Vagina (tissue), 2 donors: ENCODE data around the gene CHL1. TPM values are rescaled to one million over a fixed set of nuclear protein-coding genes. Genes with fewer than 3 reads are reported as not detected.

ENCODE experiments used
- DNase-seq, 2 donors: peaks; one replicate each; pipeline ENCODE4 v3.0.0-alpha.2; 2017; ENCODE audit errors: extremely low spot score in 2 of 2
- H3K27ac ChIP-seq: fragments of 200-600 bp; sonication (generic); one replicate; pipeline ENCODE4 v1.5.1; 2019
- H3K27me3 ChIP-seq: fragments of 200-600 bp; sonication (generic); one replicate; pipeline ENCODE4 v1.5.1; 2019
- H3K36me3 ChIP-seq, 2 donors: fragments of 200-600 bp; sonication (generic); one replicate each; pipeline ENCODE4 v1.5.1; 2017 to 2019
- H3K4me1 ChIP-seq: fragments of 200-600 bp; sonication (generic); one replicate; pipeline ENCODE4 v1.5.1; 2019
- H3K4me3 ChIP-seq, 2 donors: fragments of 200-600 bp; sonication (generic); 1 replicate in 1 of 2; 2 replicates in 1 of 2; pipeline ENCODE4 v1.5.1; 2016 to 2019
- H3K9me3 ChIP-seq: fragments of 200-600 bp; sonication (generic); one replicate; pipeline ENCODE4 v1.5.1; 2019
- CTCF ChIP-seq, 3 experiments: fragments of 450-650 bp in 2 of 3; fragments of 200-600 bp in 1 of 3; sonication (generic) in 1 of 3; IDR thresholded peaks; one replicate each; pipeline ENCODE4 v1.5.1; 2017 to 2019; ENCODE audit warnings: antibody characterized with exemption in 3 of 3, mild to moderate bottlenecking in 2 of 3, moderate library complexity in 2 of 3
- POLR2A ChIP-seq, 2 donors: fragments of 450-650 bp; IDR thresholded peaks; one replicate each; pipeline ENCODE4 v1.6.1; 2017; ENCODE audit warnings: antibody characterized with exemption in 2 of 2, mild to moderate bottlenecking in 2 of 2, moderate library complexity in 2 of 2
- POLR2AphosphoS5 ChIP-seq, 2 donors: sonication (generic); formaldehyde crosslinking; IDR thresholded peaks; one replicate each; pipeline ENCODE4 v1.9.0; 2017; ENCODE audit warnings: antibody characterized with exemption in 2 of 2, mild to moderate bottlenecking in 2 of 2, low read depth in 1 of 2; ENCODE audit not compliant: insufficient read depth in 1 of 2
- intact Hi-C: fragments of 100-400 bp; cut with DNase I; formaldehyde crosslinking; loops from one replicate; pipeline ENCODE4 v1.15.1; 2023
- total RNA-seq: library from RNA; depleted of rRNA; stranded (reverse); fragments of >200 nt; gene quantifications from one replicate; pipeline ENCODE4 v1.2.3, GENCODE V29; 2016

The CHL1 gene
- total RNA-seq, 1 donor from 2014 or later, result 25.8 TPM

- Histone ChIP-seq H3K27me3 (no peaks in the 10 kb centered on the region), H3K36me3 (no peaks in the 10 kb centered on the region), H3K4me1 (no peaks in the 10 kb centered on the region), H3K27ac (no peak overlapping the region), H3K9me3 (no peaks in the 10 kb centered on the region), H3K4me3 (no peak overlapping the region)
- intact Hi-C loops, result no loop called here
- TF ChIP-seq POLR2A (IDR thresholded peaks at IDR 0.05) (no peak), CTCF (IDR thresholded peaks at IDR 0.05) (no peak), POLR2AphosphoS5 (IDR thresholded peaks at IDR 0.05; ENCODE audit: insufficient read depth in 1 of 2, low read depth in 1 of 2) (no peak)
- no peak for DNase-seq
Observed at GRCh38 chr3:242602-243355, 46.2 kb downstream of the CHL1 start.

GRCh38 chr3:243356-243725 is 46.8 kb downstream of the CHL1 start:
- Histone ChIP-seq H3K27me3 (no peaks in the 10 kb centered on the region), H3K27ac (no peak overlapping the region), H3K9me3 (no peaks in the 10 kb centered on the region), H3K36me3 (no peaks in the 10 kb centered on the region), H3K4me3 (no peak overlapping the region), H3K4me1 (peaks cover 4% of the 10 kb centered on the region)
- no peak for DNase-seq
- no peak for TF ChIP-seq POLR2A (IDR thresholded peaks at IDR 0.05)
- no peak for TF ChIP-seq POLR2AphosphoS5 (IDR thresholded peaks at IDR 0.05; ENCODE audit: insufficient read depth in 1 of 2, low read depth in 1 of 2)
- intact Hi-C loops, result no loop called here

- Histone ChIP-seq H3K36me3 (no peaks in the 10 kb centered on the region), H3K4me3 (no peak overlapping the region), H3K9me3 (no peaks in the 10 kb centered on the region), H3K27me3 (no peaks in the 10 kb centered on the region), H3K4me1 (peaks cover 11% of the 10 kb centered on the region), H3K27ac (no peak overlapping the region)
- DNase-seq, result no peak
- TF ChIP-seq POLR2A (IDR thresholded peaks at IDR 0.05) (no peak), CTCF (IDR thresholded peaks at IDR 0.05) (no peak), POLR2AphosphoS5 (IDR thresholded peaks at IDR 0.05; ENCODE audit: insufficient read depth in 1 of 2, low read depth in 1 of 2) (no peak)
- intact Hi-C loops, result no loop called here
Observed at GRCh38 chr3:244041-244440, 47.5 kb downstream of the CHL1 start.

GRCh38 chr3:247916-248315 is 51.4 kb downstream of the CHL1 start:
- no peak for DNase-seq
- no peak overlapping the region for H3K4me3 ChIP-seq
- H3K36me3 ChIP-seq, result no peaks in the 10 kb centered on the region
- no peak overlapping the region for H3K27ac ChIP-seq
- H3K9me3 ChIP-seq, result no peaks in the 10 kb centered on the region
- H3K27me3 ChIP-seq, result no peaks in the 10 kb centered on the region
- TF ChIP-seq CTCF (IDR thresholded peaks at IDR 0.05), result no peak
- no peak for TF ChIP-seq POLR2A (IDR thresholded peaks at IDR 0.05)
- TF ChIP-seq POLR2AphosphoS5 (IDR thresholded peaks at IDR 0.05; ENCODE audit: insufficient read depth in 1 of 2, low read depth in 1 of 2), result no peak
- intact Hi-C loops, result no loop called here
- H3K4me1 ChIP-seq, result peaks cover 18% of the 10 kb centered on the region

GRCh38 chr3:248864-249520 is 52.4 kb downstream of the CHL1 start:
- H3K27me3 ChIP-seq, result no peaks in the 10 kb centered on the region
- no peaks in the 10 kb centered on the region for H3K9me3 ChIP-seq
- no peaks in the 10 kb centered on the region for H3K36me3 ChIP-seq
- no peak for DNase-seq
- TF ChIP-seq CTCF (IDR thresholded peaks at IDR 0.05) (no peak), POLR2A (IDR thresholded peaks at IDR 0.05) (no peak), POLR2AphosphoS5 (IDR thresholded peaks at IDR 0.05; ENCODE audit: insufficient read depth in 1 of 2, low read depth in 1 of 2) (no peak)
- intact Hi-C loops, result no loop called here
- H3K4me1 ChIP-seq, result peaks cover 18% of the 10 kb centered on the region
- H3K27ac ChIP-seq, result no peak overlapping the region
- no peak overlapping the region for H3K4me3 ChIP-seq
